ENCODE measurements around the gene TMED9. TPM values are rescaled to one million over a fixed set of nuclear protein-coding genes. Genes with fewer than 3 reads are reported as not detected.

TMED9 gene
- total RNA-seq, 2 donors from 2014 or later: 101 to 131 TPM

DNA sequence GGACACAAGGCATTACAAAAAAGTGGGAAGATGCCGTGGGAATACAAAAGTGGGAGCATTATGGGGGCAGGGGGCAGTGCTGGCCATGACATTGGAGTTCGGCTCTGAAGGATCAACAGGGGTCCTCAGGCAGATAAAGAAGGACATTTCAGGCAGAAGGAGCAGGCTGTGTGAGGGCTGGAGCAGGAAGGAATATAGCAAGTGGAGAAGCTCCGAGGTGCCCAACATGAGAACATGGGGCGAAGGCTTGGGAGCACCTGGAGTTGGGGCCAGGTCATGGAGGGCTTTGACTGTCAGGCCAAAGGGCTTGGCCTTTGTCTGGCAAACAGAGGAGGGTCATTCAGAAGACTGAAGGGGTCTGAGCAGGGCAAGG, 10.4 kb downstream of the TMED9 start:
- ATAC-seq (no peak), DNase-seq (no peak)
- intact Hi-C loops (cut with DNase I): loop anchor here in 1 of 2 donors (10.0 kb wide), 1 partner anchor 462 kb away; no protein-coding TSS in a partner anchor

DNA sequence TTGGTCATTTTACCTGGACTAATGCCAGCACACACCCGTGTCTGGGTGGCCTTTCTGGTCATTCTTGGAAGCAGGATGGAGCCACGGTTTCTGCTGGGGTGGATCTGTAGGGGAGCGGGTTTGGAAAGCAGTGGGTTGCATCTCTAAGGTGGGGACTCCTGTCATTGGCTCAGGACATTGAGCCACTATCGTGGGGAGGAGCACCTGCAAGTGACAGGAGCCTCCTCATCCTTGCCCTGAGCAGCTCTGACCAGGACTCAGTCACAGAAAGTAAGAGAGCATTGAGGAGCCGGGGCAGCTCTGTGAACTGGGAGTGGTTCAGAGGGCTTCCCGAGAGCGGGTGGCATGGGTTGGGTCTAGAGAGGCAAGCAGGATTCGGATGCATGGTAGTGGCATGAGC, 11.6 kb downstream of the TMED9 start:
- DNase-seq: no peak
- intact Hi-C loops (cut with DNase I): loop anchor here in 1 of 2 donors (10.0 kb wide), 1 partner anchor 461 kb away; no protein-coding TSS in a partner anchor
- ATAC-seq: no peak

DNA sequence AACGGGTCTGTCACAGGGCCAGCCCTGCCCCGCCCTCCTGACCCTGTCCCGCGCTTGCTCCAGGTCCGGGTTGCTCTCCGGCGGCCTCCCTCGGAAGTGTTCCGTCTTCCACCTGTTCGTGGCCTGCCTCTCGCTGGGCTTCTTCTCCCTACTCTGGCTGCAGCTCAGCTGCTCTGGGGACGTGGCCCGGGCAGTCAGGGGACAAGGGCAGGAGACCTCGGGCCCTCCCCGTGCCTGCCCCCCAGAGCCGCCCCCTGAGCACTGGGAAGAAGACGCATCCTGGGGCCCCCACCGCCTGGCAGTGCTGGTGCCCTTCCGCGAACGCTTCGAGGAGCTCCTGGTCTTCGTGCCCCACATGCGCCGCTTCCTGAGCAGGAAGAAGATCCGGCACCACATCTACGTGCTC, 12.1 kb downstream of the TMED9 start:
- no peak for DNase-seq
- ATAC-seq: no peak

DNA sequence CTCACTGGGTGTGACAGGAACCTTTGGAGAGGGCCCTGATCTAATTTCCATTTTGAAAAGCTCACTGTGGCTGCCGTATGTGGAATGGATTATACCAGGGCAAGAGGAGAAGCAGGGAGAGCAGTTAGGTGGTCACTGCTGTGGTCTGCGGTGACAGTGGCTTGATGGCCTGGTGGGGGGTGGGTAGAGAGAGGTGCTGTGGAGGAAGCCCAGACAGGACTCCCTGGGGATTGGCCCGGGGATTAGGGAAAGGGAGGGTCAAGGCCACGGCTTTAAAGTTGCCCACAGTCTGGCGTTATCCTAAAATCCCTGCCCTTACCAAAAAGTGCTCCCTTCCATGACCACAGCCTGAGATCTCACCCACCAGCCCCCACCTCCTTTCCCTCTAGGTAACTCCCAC, 12.7 kb downstream of the TMED9 start:
- no peak for ATAC-seq
- no peak for DNase-seq
- intact Hi-C loops (cut with DNase I): loop anchor here in 1 of 2 donors (10.0 kb wide), 1 partner anchor 460 kb away; no protein-coding TSS in a partner anchor

More for the DNA sequence above, 12.1 kb downstream of the TMED9 start:
- intact Hi-C loops (cut with DNase I): loop anchor here in 1 of 2 donors (10.0 kb wide), 1 partner anchor 461 kb away; no protein-coding TSS in a partner anchor

DNA sequence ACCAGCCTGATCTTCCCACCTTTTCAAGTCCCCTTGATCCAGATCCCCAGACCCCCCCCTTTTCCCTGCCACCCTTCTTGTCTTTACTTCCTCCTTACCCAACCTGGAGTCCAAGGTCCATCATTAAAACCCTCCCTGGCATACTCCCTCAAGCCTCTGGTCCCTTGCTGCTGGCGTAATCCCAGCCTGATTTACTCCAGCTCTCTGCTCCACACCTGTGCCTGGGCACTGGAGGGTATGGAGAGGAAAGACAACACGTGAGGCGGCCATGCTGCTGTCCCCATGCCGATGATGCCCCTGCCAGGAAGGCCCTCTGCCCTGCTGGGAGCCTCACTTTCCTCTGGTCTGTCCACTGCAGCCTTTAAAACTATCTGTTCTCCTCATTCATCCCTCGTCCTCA, 13.1 kb downstream of the TMED9 start:
- ATAC-seq (no peak), DNase-seq (no peak)

DNA sequence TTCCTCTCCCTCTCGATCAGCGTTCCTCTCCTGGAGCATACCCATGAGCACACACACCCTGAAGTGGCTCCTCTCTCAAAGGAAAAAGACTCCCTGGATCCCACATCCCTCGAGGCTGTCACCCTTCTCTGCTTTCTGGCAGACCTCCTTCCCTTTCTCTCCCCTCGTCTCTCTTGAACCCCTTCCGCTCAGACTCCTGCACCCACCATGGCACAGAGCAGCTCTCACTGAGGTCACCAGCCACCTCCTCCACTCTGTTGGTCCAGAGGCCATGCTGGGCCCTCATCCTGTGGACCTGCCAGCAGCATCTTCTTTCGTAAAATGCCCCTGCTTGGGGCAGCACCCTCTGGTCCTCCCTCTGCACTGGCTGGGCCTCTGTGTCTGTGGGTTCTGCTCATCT, 13.7 kb downstream of the TMED9 start:
- DNase-seq (no peak), ATAC-seq (no peak)
- intact Hi-C loops (cut with DNase I): loop anchor here in 1 of 2 donors (10.0 kb wide), 1 partner anchor 459 kb away; no protein-coding TSS in a partner anchor

More for the DNA sequence above, 13.1 kb downstream of the TMED9 start:
- intact Hi-C loops (cut with DNase I): loop anchor here in 1 of 2 donors (10.0 kb wide), 1 partner anchor 460 kb away; no protein-coding TSS in a partner anchor

DNA sequence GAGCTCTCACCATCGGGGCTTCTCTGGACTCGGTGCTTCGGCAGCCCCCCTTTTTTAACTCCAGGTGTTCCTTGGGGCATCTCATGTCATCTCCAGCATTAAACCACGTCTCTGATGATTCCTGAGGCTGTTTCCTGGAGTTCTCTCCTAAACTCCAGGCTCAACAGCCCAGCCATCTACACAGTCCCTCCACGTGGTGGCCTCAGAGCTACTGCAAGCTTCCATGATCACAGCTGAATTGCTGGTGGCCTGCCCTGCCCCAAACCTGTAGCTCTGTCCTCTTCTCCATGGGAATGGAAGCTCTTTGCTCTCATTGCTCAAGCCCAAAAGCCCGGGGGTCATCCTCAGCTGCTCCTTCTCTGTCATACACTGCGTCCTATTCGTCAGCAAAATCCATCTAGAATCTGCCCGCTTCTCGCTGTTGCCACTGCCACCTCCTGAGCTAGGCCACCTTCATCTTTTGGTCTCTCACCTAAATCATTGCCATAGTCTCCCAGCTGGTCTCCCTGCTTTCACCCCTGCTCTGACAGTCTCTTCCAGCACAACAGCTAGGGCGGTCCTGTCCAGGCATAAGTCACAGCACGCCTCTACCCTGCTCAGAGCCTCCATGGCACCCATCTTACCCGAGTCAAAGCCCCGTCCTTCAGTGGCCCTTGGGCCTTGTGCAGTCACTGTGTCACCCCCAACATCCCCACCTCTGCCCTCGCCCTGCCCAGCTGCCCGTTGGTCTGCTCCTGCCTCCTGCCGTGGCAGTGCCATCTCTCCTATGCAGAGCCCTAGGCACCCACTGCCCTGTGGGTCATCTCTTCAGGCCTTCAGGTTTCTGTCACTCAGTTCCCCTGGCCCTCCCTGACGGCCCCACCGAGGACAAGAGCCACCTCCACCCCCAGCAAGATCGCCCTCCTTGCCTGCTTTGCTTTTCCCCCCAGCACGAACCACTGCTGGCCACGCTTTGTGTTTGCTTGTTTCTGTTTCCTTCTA, 14.4 kb downstream of the TMED9 start:
- intact Hi-C loops (cut with DNase I): loop anchor here in 1 of 2 donors (10.0 kb wide), 1 partner anchor 458 kb away; no protein-coding TSS in a partner anchor
- DNase-seq (no peak), ATAC-seq (no peak)

DNA sequence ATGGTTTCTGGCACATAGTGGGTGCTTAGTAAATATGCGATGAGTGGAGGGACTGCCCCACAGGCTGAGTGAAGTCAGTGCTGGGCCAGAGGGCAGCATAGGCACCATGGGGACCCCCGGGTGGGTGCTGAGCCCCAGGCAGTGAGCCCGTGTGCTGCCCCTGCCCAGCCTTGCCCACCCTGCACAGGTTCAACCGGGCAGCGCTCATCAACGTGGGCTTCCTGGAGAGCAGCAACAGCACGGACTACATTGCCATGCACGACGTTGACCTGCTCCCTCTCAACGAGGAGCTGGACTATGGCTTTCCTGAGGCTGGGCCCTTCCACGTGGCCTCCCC, 15.1 kb downstream of the TMED9 start:
- ATAC-seq: peak in 1 of 2 donors; percentile 1
- no peak for DNase-seq
- intact Hi-C loops (cut with DNase I): loop anchor here in 1 of 2 donors (10.0 kb wide), 1 partner anchor 458 kb away; no protein-coding TSS in a partner anchor

DNA sequence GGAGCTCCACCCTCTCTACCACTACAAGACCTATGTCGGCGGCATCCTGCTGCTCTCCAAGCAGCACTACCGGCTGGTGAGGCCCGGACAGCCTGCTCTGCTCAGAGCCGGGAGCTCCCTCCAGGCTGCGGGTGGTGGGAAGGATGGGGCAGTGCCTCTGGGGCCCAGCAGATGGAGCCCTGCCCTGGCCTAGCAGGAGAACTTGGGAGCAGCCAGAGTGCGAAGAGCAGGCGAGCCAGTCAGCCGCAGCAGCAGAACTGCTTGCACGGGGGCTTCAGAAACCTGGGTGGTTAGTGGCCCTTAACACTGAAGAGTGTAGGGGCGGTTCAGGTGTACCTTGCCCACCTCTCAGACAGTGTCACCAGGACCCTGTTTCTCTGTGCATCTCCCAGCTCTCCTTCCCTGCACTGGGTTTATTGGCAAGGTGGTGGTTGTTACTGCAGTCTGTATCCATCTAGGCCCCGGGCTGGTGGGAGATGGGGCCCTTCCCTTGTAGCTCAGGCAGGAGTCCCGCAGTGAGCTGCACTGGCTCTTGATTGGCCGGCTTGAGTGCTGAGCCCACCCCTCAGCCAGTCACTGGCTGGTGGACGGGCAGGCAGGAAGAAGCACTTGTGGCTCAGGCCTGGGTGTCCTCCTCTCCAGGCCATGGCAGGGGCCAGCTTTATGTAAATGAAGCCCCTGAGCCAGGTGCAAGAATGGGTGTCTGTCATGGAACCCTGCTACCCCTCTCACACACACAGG, 15.6 kb downstream of the TMED9 start:
- peak; percentile 83 to 87 for ATAC-seq
- peak; percentile 77 for DNase-seq
- intact Hi-C loops (cut with DNase I): loop anchor here in 1 of 2 donors (10.0 kb wide), 1 partner anchor 457 kb away; no protein-coding TSS in a partner anchor

DNA sequence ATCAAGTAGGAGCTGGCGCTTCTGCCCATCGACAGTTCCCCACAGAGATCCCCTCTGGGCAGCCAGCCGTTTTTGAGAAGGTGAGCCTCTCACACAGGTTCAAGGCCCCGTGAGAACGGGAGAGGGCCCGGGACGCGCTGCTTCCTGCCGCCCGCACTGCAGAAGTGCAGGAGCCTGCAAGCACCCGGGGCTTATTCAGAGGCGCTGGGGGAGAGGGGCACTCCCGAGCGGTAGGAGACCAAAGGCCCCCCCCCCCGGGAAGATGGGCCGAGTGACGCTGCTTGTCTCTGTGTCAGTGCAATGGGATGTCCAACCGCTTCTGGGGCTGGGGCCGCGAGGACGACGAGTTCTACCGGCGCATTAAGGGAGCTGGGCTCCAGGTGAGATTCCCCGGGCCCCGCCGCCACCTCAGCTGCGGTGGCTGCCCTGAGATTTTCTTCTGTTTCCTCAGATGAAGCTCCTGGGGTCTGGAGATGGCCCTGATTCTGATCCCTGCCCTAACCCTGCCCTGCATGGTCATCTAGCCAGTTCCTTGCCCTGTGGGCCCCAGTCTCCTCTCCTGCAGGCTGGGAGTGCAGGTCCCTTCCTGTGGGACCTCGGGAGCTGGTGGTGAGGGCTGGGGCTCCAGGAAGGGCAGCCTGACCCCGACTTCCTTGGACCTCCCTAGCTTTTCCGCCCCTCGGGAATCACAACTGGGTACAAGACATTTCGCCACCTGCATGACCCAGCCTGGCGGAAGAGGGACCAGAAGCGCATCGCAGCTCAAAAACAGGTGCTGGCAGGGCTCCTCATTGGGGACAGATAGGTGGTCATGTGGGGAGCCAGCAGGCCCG, 16.5 kb downstream of the TMED9 start:
- ATAC-seq: no peak

DNA sequence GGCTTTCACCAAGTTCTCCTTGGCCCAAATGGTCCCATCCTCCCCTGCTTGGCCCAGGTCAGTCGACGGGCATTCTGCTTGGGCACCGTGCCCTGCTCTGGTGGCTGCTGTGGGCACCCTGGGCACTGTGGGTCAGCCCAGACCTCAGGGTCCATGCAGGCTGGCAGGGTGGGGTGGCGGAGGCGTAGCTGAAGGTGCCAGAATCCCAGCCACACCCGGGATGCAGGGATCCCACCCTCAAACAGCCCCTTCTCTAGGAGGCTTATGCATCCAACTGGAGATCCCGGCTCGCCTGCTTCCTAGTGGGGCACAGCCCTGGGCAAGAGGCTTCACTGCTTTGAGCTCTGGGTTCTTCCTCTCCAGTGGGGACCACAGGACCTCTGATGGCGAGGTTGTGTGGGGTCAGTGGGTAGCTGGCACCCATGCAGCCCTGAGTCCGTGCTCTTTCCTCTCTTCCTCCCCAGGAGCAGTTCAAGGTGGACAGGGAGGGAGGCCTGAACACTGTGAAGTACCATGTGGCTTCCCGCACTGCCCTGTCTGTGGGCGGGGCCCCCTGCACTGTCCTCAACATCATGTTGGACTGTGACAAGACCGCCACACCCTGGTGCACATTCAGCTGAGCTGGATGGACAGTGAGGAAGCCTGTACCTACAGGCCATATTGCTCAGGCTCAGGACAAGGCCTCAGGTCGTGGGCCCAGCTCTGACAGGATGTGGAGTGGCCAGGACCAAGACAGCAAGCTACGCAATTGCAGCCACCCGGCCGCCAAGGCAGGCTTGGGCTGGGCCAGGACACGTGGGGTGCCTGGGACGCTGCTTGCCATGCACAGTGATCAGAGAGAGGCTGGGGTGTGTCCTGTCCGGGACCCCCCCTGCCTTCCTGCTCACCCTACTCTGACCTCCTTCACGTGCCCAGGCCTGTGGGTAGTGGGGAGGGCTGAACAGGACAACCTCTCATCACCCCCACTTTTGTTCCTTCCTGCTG, 17.4 kb downstream of the TMED9 start:
- intact Hi-C loops (cut with DNase I): loop anchor here in 1 of 2 donors (10.0 kb wide), 1 partner anchor 455 kb away; no protein-coding TSS in a partner anchor
- ATAC-seq (no peak), DNase-seq (no peak)

More for the DNA sequence above, 16.5 kb downstream of the TMED9 start:
- intact Hi-C loops (cut with DNase I): loop anchor here in 1 of 2 donors (10.0 kb wide), 1 partner anchor 456 kb away; no protein-coding TSS in a partner anchor
- no peak for DNase-seq

DNA sequence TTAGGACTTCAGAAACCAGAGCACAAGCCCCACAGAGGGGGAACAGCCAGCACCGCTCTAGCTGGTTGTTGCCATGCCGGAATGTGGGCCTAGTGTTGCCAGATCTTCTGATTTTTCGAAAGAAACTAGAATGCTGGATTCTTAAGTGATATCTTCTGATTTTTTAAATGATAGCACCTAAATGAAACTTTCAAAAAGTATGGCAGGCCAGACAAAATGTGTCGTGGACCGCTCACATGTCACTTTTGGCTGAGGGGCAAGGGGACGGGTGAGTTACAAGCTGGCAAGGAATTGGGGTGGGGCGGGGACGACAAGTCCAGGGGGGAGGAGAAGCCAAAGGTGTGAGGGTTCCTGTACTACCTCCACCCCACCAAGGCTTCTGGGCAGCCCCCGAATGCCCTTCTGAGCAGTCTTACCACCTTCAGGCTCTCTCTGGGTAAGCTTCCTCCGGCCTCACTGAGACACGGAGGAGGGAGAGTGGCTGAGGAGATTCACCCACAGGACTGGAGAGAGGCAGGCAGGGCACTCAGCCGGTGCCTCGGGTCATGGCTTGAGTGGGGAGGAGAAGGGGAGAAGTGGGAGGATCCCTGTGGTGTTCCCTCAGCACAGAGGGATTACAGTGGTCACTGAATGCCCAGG, 18.2 kb downstream of the TMED9 start:
- intact Hi-C loops (cut with DNase I): no loop called here
- no peak for DNase-seq
- ATAC-seq: no peak

DNA sequence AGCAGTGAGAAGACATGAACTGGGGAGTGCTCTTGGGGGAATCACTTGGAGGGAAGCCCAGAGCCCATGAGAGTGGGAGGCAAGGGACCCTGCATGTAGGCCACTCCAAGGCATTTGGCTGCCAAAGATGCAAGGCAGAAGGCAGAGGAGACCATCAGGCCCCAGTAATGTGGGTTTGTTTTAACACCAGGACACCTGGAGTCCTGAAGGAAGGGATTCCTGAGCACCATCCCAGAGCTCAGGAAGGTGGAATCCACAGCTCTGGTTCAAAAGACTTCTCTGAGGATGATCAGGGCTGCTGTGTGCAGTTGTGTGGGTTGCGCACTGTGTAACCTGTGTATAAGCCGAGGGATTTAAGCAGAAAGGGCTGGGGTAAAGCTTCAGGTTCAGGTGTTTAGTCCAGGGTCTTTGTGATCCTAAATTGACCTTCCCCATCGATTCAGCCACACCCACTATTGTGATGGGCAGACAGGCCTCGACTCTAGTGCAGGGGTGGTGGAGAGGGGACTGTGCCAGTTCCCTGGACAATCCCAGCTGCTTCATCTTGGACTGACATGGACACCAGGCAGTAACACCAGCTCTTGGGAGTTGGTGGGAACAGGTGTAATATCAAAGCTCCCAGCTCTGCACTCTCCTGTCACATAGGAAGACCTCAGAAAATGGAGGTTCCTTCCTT, 18.9 kb downstream of the TMED9 start:
- ATAC-seq (no peak), DNase-seq (no peak)
- intact Hi-C loops (cut with DNase I): no loop called here

DNA sequence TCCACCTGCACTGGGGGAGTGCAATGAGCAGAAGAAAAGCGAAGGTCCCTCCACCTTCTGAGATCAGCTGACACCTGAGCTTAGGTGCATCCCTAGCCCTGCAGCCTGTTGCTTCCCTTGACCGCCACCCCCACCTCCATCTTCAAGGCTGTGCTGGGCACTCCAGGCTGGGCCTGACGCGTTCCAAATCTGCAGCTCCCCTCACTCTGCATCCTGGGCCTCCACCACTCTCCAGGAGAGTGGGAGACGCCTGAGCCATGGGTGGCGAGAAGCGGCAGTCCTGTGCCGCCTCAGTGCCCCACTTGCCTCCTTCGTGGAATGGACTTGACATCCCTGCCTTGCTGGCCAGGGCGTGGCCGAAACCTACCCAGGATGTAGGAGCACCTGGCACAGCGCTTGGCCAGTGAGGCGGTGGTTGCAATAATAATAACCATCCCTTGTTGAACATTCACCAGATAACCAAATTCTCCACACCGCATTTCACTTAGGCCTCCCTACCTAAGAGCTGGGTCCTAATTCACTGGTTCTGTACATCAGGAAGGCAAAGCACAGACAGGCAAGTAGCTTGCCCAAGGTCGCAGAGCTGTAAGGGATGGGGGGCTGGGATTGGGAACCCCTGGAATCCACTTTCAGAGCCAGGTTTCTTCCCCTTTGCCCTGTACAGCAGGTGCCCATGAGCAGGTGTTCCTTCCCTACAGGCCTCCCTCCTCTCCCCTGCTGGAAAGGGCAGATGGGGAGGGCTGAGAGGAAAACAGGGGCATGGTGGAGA, 19.6 kb downstream of the TMED9 start:
- intact Hi-C loops (cut with DNase I): no loop called here
- ATAC-seq (no peak), DNase-seq (no peak)

DNA sequence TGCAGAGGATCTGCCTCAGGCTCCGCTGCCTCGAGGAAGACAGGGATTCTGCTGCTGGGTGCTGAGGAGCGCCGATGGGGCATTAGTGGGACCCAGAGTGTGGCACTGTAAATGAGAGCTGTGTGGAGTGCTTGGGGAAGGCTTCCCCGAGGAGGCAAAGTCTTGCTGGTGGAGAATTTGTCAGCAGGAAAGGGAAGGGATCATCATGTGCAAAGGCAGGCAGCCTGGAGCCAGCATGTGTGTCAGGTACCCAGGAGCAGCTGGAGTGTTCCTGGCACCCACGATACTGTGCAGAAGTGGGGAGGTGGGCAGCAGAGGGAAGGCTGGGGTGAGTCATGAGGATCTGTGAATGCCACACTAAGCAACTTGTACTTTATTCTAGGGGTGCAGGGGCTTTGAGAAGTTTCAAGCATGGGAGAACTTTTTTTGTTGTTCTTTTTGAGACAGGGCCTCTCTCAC, 20.2 kb downstream of the TMED9 start:
- ATAC-seq (no peak), DNase-seq (no peak)
- intact Hi-C loops (cut with DNase I): no loop called here

All from left cardiac atrium (tissue), 4 donors.